CD14-positive monocyte (primary cell): Measurements from ENCODE around the gene SRSF4. TPM values are rescaled to one million over a fixed set of nuclear protein-coding genes. Genes with fewer than 3 reads are reported as not detected.

Experiments used
- DNase-seq, 3 donors: peaks; one replicate each; pipeline ENCODE4 v3.0.0-alpha.2; 2011 to 2022
- H2AFZ ChIP-seq: 2 replicates; pipeline ENCODE4 v1.6.0; 2012; ENCODE audit warnings: mild to moderate bottlenecking, low read depth, low read length, inconsistent platforms; ENCODE audit not compliant: insufficient read depth, poor library complexity, severe bottlenecking
- H3K27ac ChIP-seq, 2 donors: 1 replicate in 1 of 2; 2 replicates in 1 of 2; pipeline ENCODE4 v1.5.1; 2012 to 2013; ENCODE audit warnings: low read length in 2 of 2, control low read depth in 1 of 2, inconsistent platforms in 1 of 2, low read depth in 1 of 2, mild to moderate bottlenecking in 1 of 2
- H3K27me3 ChIP-seq, 2 donors: one replicate each; pipeline versions ENCODE4 v1.6.0 to v1.6.1; 2011 to 2013; ENCODE audit warnings: low read length in 2 of 2; ENCODE audit not compliant: control insufficient read depth in 2 of 2, insufficient read depth in 2 of 2
- H3K36me3 ChIP-seq, 2 donors: replicated peaks in 1 of 2; 1 replicate in 1 of 2; 2 replicates in 1 of 2; pipeline versions ENCODE4 v1.5.1 to v1.6.1; 2012 to 2013; ENCODE audit warnings: low read length in 2 of 2, control low read depth in 1 of 2, inconsistent platforms in 1 of 2, mild to moderate bottlenecking in 1 of 2; ENCODE audit not compliant: insufficient read depth in 2 of 2, control insufficient read depth in 1 of 2
- H3K4me1 ChIP-seq, 2 donors: 1 replicate in 1 of 2; 2 replicates in 1 of 2; pipeline versions ENCODE4 v1.5.1 to v1.6.1; 2012 to 2013; ENCODE audit warnings: low read length in 2 of 2, control low read depth in 1 of 2, inconsistent platforms in 1 of 2, mild to moderate bottlenecking in 1 of 2, moderate library complexity in 1 of 2; ENCODE audit not compliant: insufficient read depth in 2 of 2, control insufficient read depth in 1 of 2
- H3K4me2 ChIP-seq: replicated peaks from 2 replicates; pipeline ENCODE3; 2012; ENCODE audit warnings: low read length, moderate library complexity, mild to moderate bottlenecking; ENCODE audit not compliant: poor library complexity, severe bottlenecking; ENCODE audit errors: extremely low read depth
- H3K4me3 ChIP-seq, 3 experiments: fragments of 200-600 bp in 1 of 3; sonication (generic) in 1 of 3; replicated peaks in 1 of 3; 1 replicate in 2 of 3; 2 replicates in 1 of 3; pipeline ENCODE4 v1.5.1; 2011 to 2013; ENCODE audit warnings: low read length in 3 of 3, mild to moderate bottlenecking in 3 of 3, control low read depth in 2 of 3, low read depth in 2 of 3, inconsistent platforms in 1 of 3, moderate library complexity in 1 of 3
- H3K79me2 ChIP-seq: 2 replicates; pipeline ENCODE4 v1.6.0; 2012; ENCODE audit warnings: mild to moderate bottlenecking, control low read depth, inconsistent platforms, low read length, moderate library complexity; ENCODE audit not compliant: insufficient read depth
- H3K9ac ChIP-seq: 2 replicates; pipeline ENCODE4 v1.6.0; 2017; ENCODE audit warnings: low read length, mild to moderate bottlenecking; ENCODE audit not compliant: insufficient read depth, poor library complexity, severe bottlenecking
- H3K9me3 ChIP-seq, 2 donors: replicated peaks in 1 of 2; 1 replicate in 1 of 2; 2 replicates in 1 of 2; pipeline versions ENCODE4 v1.5.1 to v1.6.1; 2012 to 2013; ENCODE audit warnings: low read length in 2 of 2, control low read depth in 1 of 2; ENCODE audit not compliant: control insufficient read depth in 1 of 2, insufficient read depth in 1 of 2
- H4K20me1 ChIP-seq: 2 replicates; pipeline ENCODE4 v1.6.0; 2012; ENCODE audit warnings: mild to moderate bottlenecking, low read length, control low read depth, moderate library complexity; ENCODE audit not compliant: insufficient read depth
- H3K27ac Mint-ChIP-seq, 7 donors: one replicate each; pipeline ENCODE4 v1.8.0; 2020; ENCODE audit warnings: mild to moderate bottlenecking in 7 of 7, mixed read lengths in 7 of 7, moderate library complexity in 6 of 7, inconsistent platforms in 2 of 7
- H3K27me3 Mint-ChIP-seq, 3 donors: one replicate each; pipeline ENCODE4 v1.8.0; 2021 to 2022; ENCODE audit warnings: low read depth in 3 of 3, mild to moderate bottlenecking in 3 of 3, mixed read lengths in 3 of 3, moderate library complexity in 3 of 3, inconsistent platforms in 1 of 3
- H3K36me3 Mint-ChIP-seq, 2 donors: one replicate each; pipeline ENCODE4 v1.8.0; 2020; ENCODE audit warnings: mixed read lengths in 2 of 2, inconsistent platforms in 1 of 2, mild to moderate bottlenecking in 1 of 2
- H3K4me1 Mint-ChIP-seq: one replicate; pipeline ENCODE4 v1.8.0; 2020; ENCODE audit warnings: mild to moderate bottlenecking, mixed read lengths
- H3K4me3 Mint-ChIP-seq, 2 donors: one replicate each; pipeline ENCODE4 v1.8.0; 2020; ENCODE audit warnings: mild to moderate bottlenecking in 2 of 2, mixed read lengths in 2 of 2, moderate library complexity in 1 of 2
- H3K9me3 Mint-ChIP-seq, 7 donors: one replicate each; pipeline ENCODE4 v1.8.0; 2020 to 2022; ENCODE audit warnings: mixed read lengths in 7 of 7, mild to moderate bottlenecking in 6 of 7, moderate library complexity in 6 of 7, inconsistent platforms in 2 of 7
- WGBS: methylation state at CpG from one replicate; pipeline ENCODE4 v1.1.5; 2013; ENCODE audit warnings: missing lambda C conversion rate; ENCODE audit not compliant: insufficient coverage; 5-methylcytosine and 5-hydroxymethylcytosine counted together
- intact Hi-C, 2 donors: fragments of 100-400 bp; cut with micrococcal nuclease; formaldehyde crosslinking; loops; one replicate each; pipeline versions ENCODE4 v1.15.0 to v1.15.1; 2023
- polyA plus RNA-seq, 3 donors: library from polyadenylated mRNA; depleted of rRNA in 1 of 3; unstranded in 2 of 3; stranded (reverse) in 1 of 3; fragments of 300-500 nt in 2 of 3; fragments of >200 nt in 1 of 3; fragmentation: Illumina TruSeq in 2 of 3; gene quantifications; 1 replicate in 2 of 3; 2 replicates in 1 of 3; pipeline ENCODE4 v1.2.3, GENCODE V29; 2012 to 2021
- TF ChIP-seq, protein P1 (sequence below): fragments of 200-600 bp; IDR thresholded peaks from one replicate; pipeline ENCODE4 v1.8.0; 2022; ENCODE audit warnings: antibody characterized with exemption, mild to moderate bottlenecking

SRSF4 gene
- polyA plus RNA-seq, 3 donors: 38.4 to 66.8 (median 55.5) TPM

DNA sequence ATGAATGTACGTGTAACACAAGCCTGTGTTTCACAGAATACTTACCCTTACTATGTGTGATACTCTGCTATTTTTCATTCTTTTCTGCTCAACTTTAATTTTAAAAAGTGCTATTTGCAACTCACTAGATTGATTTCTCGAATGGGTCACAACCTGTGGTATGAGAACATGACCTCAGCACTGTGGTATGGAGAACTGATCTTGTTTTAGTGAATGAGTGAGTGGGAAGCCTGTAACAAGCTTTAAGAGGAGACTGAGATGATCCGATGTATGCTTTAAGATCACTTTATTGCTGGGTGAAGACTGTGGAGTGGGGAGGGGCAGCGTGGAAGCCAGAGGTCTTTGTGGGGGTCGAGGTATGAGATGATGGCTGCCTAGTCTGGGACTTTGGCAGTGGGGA is 27.5 kb upstream of the SRSF4 start:
- Histone ChIP-seq H3K27me3 (no peaks in the 10 kb centered on the region), H2AFZ (no peak overlapping the region), H3K36me3 (peaks cover 25 to 50% of the 10 kb centered on the region in 2 donors), H3K4me1 (no peaks in the 10 kb centered on the region), H3K9me3 (no peaks in the 10 kb centered on the region), H3K79me2 (no peaks in the 10 kb centered on the region), H4K20me1 (no peaks in the 10 kb centered on the region), H3K27ac (no peak overlapping the region), H3K4me3 (no peak overlapping the region), H3K9ac (no peak overlapping the region), H3K4me2 (no peak overlapping the region)
- H3K27ac Mint-ChIP-seq: no peak overlapping the region
- H3K27me3 Mint-ChIP-seq: no peaks in the 10 kb centered on the region
- DNase-seq: no peak
- intact Hi-C loops: loop anchor here in 1 of 2 donors (10.0 kb wide), 1 partner anchor 424 kb away; no protein-coding TSS in a partner anchor
- peaks cover 0 to 2% (median 0%) of the 10 kb centered on the region in 7 donors for H3K9me3 Mint-ChIP-seq
- no peak overlapping the region for H3K4me3 Mint-ChIP-seq
- WGBS: 97% methylated on average over 5 of the region's 5 CpGs
- no peaks in the 10 kb centered on the region for H3K4me1 Mint-ChIP-seq
- H3K36me3 Mint-ChIP-seq: peaks cover 34 to 41% of the 10 kb centered on the region in 2 donors
- TF ChIP-seq, protein P1, sequence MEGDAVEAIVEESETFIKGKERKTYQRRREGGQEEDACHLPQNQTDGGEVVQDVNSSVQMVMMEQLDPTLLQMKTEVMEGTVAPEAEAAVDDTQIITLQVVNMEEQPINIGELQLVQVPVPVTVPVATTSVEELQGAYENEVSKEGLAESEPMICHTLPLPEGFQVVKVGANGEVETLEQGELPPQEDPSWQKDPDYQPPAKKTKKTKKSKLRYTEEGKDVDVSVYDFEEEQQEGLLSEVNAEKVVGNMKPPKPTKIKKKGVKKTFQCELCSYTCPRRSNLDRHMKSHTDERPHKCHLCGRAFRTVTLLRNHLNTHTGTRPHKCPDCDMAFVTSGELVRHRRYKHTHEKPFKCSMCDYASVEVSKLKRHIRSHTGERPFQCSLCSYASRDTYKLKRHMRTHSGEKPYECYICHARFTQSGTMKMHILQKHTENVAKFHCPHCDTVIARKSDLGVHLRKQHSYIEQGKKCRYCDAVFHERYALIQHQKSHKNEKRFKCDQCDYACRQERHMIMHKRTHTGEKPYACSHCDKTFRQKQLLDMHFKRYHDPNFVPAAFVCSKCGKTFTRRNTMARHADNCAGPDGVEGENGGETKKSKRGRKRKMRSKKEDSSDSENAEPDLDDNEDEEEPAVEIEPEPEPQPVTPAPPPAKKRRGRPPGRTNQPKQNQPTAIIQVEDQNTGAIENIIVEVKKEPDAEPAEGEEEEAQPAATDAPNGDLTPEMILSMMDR: no peak

DNA sequence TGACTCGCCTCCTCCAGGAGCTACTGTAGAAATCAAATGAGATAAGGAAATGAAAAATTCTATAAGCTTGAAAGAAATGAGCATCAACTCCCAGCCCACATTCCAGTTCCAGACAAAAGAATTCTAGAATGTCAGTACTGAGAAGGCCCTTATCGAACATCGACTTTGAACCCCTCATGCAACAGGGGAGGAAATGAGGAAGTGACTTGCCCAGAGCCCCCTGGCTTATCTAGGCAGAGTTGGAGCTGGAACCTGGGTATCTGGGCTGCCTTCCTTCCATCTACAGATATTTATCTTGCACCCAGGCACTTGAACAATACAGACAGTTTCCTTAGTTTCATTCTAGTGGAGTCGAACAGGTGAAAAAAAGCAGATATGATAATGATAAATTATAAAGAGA is 26.7 kb upstream of the SRSF4 start:
- Histone ChIP-seq H3K27me3 (no peaks in the 10 kb centered on the region), H3K4me1 (no peaks in the 10 kb centered on the region), H3K79me2 (no peaks in the 10 kb centered on the region), H3K27ac (no peak overlapping the region), H2AFZ (no peak overlapping the region), H4K20me1 (no peaks in the 10 kb centered on the region), H3K4me2 (no peak overlapping the region), H3K9me3 (no peaks in the 10 kb centered on the region), H3K9ac (no peak overlapping the region), H3K4me3 (no peak overlapping the region), H3K36me3 (peaks cover 23 to 47% of the 10 kb centered on the region in 2 donors)
- TF ChIP-seq, protein P1: no peak
- Mint-ChIP-seq H3K4me1 (no peaks in the 10 kb centered on the region), H3K36me3 (peaks cover 35 to 42% of the 10 kb centered on the region in 2 donors), H3K4me3 (no peak overlapping the region), H3K27me3 (no peaks in the 10 kb centered on the region), H3K9me3 (peaks cover 0 to 2% (median 0%) of the 10 kb centered on the region in 7 donors), H3K27ac (no peak overlapping the region)
- no CpG with 5 or more reads among the region's 4 CpGs for WGBS
- DNase-seq: no peak
- intact Hi-C loops: loop anchor here in 1 of 2 donors (10.0 kb wide), 1 partner anchor 424 kb away; no protein-coding TSS in a partner anchor
